ENCODE results near the gene TMEM35A.
"Not testable (repeated sequence)": the region's sequence is repeated elsewhere in the genome, so short reads cannot be mapped to it uniquely, and the experiment has no call there.

Gene TMEM35A

DNA sequence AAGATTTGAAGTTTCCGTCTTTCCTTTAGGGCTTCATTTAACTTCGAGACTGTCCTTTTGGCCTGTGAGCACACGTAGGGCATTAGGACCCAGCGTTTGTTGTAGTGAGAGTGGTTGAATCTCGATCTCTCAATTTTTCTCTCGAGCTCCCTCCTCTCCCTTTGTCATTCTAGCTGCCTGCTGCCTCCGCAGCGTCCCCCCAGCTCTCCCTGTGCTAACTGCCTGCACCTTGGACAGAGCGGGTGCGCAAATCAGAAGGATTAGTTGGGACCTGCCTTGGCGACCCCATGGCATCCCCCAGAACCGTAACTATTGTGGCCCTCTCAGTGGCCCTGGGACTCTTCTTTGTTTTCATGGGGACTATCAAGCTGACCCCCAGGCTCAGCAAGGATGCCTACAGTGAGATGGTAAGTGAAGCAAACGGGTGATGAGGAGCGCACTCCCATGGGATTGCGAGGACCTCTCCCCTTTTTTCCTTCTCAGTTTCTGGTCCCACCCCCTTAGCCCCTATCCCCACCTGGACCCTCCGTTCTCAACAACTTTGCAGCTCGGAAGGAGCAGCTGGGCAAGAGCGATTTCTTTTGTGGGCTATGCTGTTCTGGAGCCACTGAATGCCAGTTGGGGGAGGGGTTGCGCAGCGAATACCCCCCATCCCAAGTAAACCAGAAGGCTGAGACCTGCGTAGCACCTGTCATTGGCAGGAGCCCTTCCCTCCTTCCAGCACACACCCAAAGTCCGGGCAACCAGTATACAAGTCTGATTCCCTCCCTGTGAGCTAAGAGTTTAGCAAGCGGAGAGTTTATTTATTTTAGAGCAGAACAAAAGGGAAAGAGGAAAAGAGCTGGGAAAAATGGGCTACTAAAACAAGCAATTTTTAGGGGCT is at the start of gene TMEM35A:
TSS of gene TMEM35A (plus strand) at position 164 of the 883 bp plus-strand sequence. CDS start at position 288, 124 bp downstream.
- Mint-ChIP-seq H3K27ac (no peak within 1 kb of the TSS), H3K9me3 (no peaks in the 10 kb centered on the region), H3K4me1 (ENCODE audit: low read depth) (no peaks in the 10 kb centered on the region), H3K27me3 (peaks cover 20% of the 10 kb centered on the region), H3K36me3 (ENCODE audit: low read depth) (no peaks in the 10 kb centered on the region), H3K4me3 (no peak within 1 kb of the TSS)

GRCh38 chrX:101029665-101030064 is 49.0 kb upstream of the TMEM35A start:
- Mint-ChIP-seq H3K4me3 (no peak overlapping the region), H3K9me3 (no peaks in the 10 kb centered on the region), H3K36me3 (ENCODE audit: low read depth) (peaks cover 40% of the 10 kb centered on the region), H3K27me3 (no peaks in the 10 kb centered on the region), H3K4me1 (ENCODE audit: low read depth) (peaks cover 4% of the 10 kb centered on the region), H3K27ac (no peak overlapping the region)

DNA sequence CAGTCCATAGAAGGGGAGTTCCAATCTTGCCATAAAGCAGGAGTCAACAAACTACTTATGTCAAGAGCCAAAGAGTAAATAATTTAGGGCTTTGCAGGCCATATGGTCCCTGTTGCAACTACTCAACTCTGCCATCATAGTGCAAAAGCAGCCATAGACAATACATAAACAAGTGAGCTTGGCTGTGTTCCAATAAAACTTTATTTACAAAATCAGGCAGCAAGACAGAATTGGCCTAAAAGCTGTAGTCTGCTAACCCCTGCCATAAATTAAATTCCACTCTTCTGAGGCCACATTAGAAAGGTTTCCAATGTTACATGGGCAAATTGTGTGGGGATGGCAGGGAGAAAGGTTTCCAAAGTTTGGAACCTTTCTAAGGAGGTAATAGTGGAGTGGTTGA is 41.4 kb upstream of the TMEM35A start:
- no peaks in the 10 kb centered on the region for H3K9me3 Mint-ChIP-seq
- H3K27me3 Mint-ChIP-seq: no peaks in the 10 kb centered on the region
- H3K4me1 Mint-ChIP-seq (ENCODE audit: low read depth): peaks cover 3% of the 10 kb centered on the region
- H3K36me3 Mint-ChIP-seq (ENCODE audit: low read depth): peaks cover 25% of the 10 kb centered on the region
- H3K27ac Mint-ChIP-seq: no peak overlapping the region
- H3K4me3 Mint-ChIP-seq: no peak overlapping the region

DNA sequence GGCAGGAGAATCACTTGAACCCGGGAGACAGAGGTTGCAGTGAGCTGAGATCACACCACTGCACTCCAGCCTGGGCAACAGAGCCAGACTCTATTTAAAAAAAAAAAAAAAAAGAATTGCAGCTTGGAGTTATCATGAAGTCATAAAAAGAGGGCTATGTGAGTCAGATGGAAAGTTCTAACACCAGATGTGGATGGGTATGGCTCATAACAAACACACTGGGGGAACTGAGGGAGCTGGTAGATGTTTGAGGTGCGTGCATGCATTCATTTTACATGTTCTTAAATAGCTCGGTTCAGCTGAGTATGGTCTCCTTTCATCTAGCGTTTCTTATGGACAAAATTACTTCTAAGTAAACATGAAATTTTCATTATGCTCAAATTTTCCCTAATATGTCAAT is 38.5 kb upstream of the TMEM35A start:
- Mint-ChIP-seq H3K27ac (no peak overlapping the region), H3K4me1 (ENCODE audit: low read depth) (peaks cover 3% of the 10 kb centered on the region), H3K4me3 (no peak overlapping the region), H3K27me3 (no peaks in the 10 kb centered on the region), H3K36me3 (ENCODE audit: low read depth) (peaks cover 31% of the 10 kb centered on the region), H3K9me3 (no peaks in the 10 kb centered on the region)

- no peaks in the 10 kb centered on the region for H3K9me3 Mint-ChIP-seq
- H3K4me1 Mint-ChIP-seq (ENCODE audit: low read depth): peaks cover 19% of the 10 kb centered on the region
- H3K27ac Mint-ChIP-seq: peak overlapping the region; percentile 95
- H3K4me3 Mint-ChIP-seq: peak overlapping the region; percentile 88
- H3K36me3 Mint-ChIP-seq (ENCODE audit: low read depth): peaks cover 17% of the 10 kb centered on the region
- no peaks in the 10 kb centered on the region for H3K27me3 Mint-ChIP-seq
Observed at GRCh38 chrX:101051153-101051548, 27.5 kb upstream of the TMEM35A start.

GRCh38 chrX:101051549-101052302 is 27.0 kb upstream of the TMEM35A start, which contains the start of gene TRMT2B:
Gene TRMT2B (minus strand): TSS chrX:101052111. CDS start chrX:101042289, 9,822 bp downstream.
- H3K4me1 Mint-ChIP-seq (ENCODE audit: low read depth): peaks cover 23% of the 10 kb centered on the region
- peaks cover 17% of the 10 kb centered on the region for H3K36me3 Mint-ChIP-seq (ENCODE audit: low read depth)
- H3K4me3 Mint-ChIP-seq: peak within 1 kb of the TSS; percentile 88
- H3K27me3 Mint-ChIP-seq: no peaks in the 10 kb centered on the region
- H3K9me3 Mint-ChIP-seq: no peaks in the 10 kb centered on the region
- H3K27ac Mint-ChIP-seq: peak within 1 kb of the TSS; percentile 95

- H3K27ac Mint-ChIP-seq; H3K27me3 Mint-ChIP-seq; H3K4me3 Mint-ChIP-seq; H3K9me3 Mint-ChIP-seq; H3K36me3 Mint-ChIP-seq (ENCODE audit: low read depth): not testable (repeated sequence)
- H3K4me1 Mint-ChIP-seq (ENCODE audit: low read depth): peaks cover 14% of the 10 kb centered on the region
Observed at GRCh38 chrX:101056551-101056950, 22.1 kb upstream of the TMEM35A start.

- H3K27ac Mint-ChIP-seq: no peak overlapping the region
- no peak overlapping the region for H3K4me3 Mint-ChIP-seq
Observed at GRCh38 chrX:101057093-101057714, 21.5 kb upstream of the TMEM35A start.

DNA sequence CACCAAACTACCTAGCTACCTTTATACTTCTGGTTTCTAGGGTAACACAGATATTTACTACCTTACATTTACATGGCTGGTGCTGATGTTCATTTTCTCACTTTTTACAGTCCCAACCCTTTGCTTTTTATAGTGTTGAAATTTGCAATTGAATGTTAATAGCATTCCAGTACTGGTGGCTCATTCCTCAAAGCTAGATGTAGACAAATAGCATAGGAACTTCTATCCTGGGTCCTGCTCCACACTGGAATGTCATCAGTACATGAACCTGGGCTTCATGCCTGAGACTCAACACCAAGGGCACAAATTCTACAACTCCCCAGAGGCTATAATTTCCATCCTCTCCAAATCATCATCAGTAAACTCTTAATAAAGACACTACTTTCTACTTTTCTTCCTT is 16.5 kb upstream of the TMEM35A start:
- Mint-ChIP-seq H3K4me3 (no peak overlapping the region), H3K27me3 (no peaks in the 10 kb centered on the region), H3K27ac (no peak overlapping the region), H3K4me1 (ENCODE audit: low read depth) (peaks cover 2% of the 10 kb centered on the region), H3K9me3 (no peaks in the 10 kb centered on the region), H3K36me3 (ENCODE audit: low read depth) (no peaks in the 10 kb centered on the region)

More at GRCh38 chrX:101057093-101057714, 21.5 kb upstream of the TMEM35A start:
- Mint-ChIP-seq H3K9me3 (no peaks in the 10 kb centered on the region), H3K36me3 (ENCODE audit: low read depth) (no peaks in the 10 kb centered on the region), H3K4me1 (ENCODE audit: low read depth) (peaks cover 13% of the 10 kb centered on the region), H3K27me3 (no peaks in the 10 kb centered on the region)

DNA sequence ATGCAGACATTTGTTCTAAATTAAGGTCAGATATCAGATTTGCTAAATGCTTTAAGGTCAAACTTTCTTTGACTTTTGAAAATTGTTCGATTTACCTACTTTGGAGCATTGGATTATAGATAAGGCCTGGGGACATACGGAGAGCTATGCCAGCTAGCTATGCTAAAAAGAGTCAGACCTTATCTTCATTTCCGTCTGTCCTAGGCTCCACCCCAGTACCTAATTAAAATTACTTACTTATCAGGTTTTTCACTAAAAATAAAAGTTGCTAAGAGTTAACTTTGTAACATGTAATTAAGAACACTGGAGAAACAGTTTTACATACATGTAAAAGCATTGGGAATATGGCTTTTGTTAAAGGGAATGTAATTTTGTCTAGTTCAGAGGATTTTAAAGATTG is 7.1 kb upstream of the TMEM35A start:
- no peaks in the 10 kb centered on the region for H3K36me3 Mint-ChIP-seq (ENCODE audit: low read depth)
- H3K9me3 Mint-ChIP-seq: no peaks in the 10 kb centered on the region
- H3K4me1 Mint-ChIP-seq (ENCODE audit: low read depth): no peaks in the 10 kb centered on the region
- H3K27ac Mint-ChIP-seq: no peak overlapping the region
- no peak overlapping the region for H3K4me3 Mint-ChIP-seq
- H3K27me3 Mint-ChIP-seq: no peaks in the 10 kb centered on the region

DNA sequence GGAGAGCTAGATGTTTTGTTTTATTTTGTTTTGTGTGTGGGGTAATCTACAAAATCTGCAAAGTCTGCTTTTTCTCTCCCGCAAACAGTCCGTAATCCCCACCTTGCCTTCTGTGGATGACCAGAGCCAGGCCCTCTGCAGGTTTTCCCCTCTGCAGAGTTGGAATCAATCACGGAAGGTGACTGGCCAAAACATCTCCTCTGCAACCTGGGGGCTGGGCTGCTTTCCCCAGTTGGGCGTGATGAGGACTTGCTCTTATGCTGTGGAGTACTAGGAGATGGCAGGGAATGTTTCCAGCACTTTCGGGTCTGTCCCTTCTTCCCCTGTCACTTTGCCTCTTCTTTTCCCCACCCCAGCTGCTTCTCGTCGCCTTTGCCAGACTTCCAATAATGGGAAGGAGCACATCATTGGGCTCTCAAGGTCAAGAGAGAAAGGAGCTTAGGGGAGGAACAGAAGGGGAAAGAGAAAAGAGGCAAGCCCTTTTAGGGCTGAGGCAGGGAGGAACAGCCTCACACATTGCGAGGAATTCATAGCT is 1.1 kb downstream of the TMEM35A start:
- Mint-ChIP-seq H3K27ac (no peak overlapping the region), H3K4me3 (no peak overlapping the region), H3K36me3 (ENCODE audit: low read depth) (no peaks in the 10 kb centered on the region), H3K4me1 (ENCODE audit: low read depth) (no peaks in the 10 kb centered on the region), H3K27me3 (peaks cover 20% of the 10 kb centered on the region), H3K9me3 (no peaks in the 10 kb centered on the region)

DNA sequence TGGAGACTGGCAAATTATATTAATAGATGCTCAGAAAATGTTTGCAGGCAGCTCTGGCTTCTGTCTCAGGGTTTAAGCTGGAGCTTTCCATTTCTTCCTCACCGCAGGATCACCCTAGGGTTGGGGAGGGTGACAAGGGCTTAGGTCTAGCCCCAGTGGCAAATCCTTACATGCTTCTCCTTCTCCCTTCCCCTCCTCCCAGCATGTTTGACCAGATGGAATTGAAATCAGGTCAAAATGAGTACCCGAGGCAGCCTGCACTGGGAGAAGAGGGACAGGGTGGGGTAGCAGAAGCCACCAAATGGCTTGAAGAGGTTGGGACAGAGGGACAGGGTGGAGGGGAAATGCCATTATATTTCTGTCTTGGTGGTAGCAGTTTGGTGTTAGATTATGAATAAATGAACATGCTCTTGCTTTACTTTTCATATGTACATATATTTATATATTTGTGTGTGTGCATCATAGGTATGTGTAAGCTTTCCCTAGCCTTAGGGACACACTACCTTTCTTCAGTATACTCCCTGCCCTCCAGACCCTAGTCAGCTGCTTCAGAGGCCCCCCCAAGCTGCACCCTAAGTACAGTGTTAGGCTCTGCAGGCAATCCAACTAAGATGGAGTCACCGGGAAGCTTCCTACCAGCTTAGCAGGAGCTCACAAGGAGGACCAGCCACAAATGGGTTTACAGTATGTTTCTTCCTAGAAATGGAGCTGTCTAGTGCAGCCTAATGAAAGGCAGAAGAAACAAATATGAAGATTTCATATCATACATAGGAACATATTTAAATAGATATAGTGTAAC is 1.8 kb downstream of the TMEM35A start:
- no peak overlapping the region for H3K27ac Mint-ChIP-seq
- no peaks in the 10 kb centered on the region for H3K36me3 Mint-ChIP-seq (ENCODE audit: low read depth)
- no peak overlapping the region for H3K4me3 Mint-ChIP-seq
- H3K9me3 Mint-ChIP-seq: no peaks in the 10 kb centered on the region
- H3K4me1 Mint-ChIP-seq (ENCODE audit: low read depth): no peaks in the 10 kb centered on the region
- peaks cover 20% of the 10 kb centered on the region for H3K27me3 Mint-ChIP-seq

- no peaks in the 10 kb centered on the region for H3K36me3 Mint-ChIP-seq (ENCODE audit: low read depth)
- no peak overlapping the region for H3K4me3 Mint-ChIP-seq
- no peaks in the 10 kb centered on the region for H3K9me3 Mint-ChIP-seq
- no peaks in the 10 kb centered on the region for H3K4me1 Mint-ChIP-seq (ENCODE audit: low read depth)
- H3K27me3 Mint-ChIP-seq: peaks cover 20% of the 10 kb centered on the region
- no peak overlapping the region for H3K27ac Mint-ChIP-seq
Observed at GRCh38 chrX:101081231-101081630, 2.6 kb downstream of the TMEM35A start.

DNA sequence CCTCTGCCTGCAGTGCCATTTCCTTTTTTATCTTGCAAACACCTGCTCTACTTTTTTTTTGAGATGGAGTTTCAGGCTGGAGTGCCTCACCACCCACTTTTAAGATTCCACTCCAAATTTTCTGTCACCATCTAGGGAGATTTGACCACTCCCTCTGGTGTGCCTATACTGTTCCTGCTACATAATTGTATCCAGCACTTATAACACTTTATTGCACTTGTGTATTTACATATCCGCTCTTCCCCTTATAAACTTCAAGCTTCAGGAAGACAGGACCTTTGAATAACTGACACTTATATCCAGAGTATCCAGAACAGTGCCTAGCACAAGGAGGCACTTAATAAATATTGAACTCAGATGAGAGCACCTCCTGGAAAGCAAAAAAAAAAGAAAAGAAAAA is 13.1 kb downstream of the TMEM35A start:
- Mint-ChIP-seq H3K27me3 (no peaks in the 10 kb centered on the region), H3K9me3 (no peaks in the 10 kb centered on the region), H3K36me3 (ENCODE audit: low read depth) (no peaks in the 10 kb centered on the region), H3K27ac (no peak overlapping the region), H3K4me1 (ENCODE audit: low read depth) (peaks cover 2% of the 10 kb centered on the region), H3K4me3 (no peak overlapping the region)
